Measurements from ENCODE around the gene BNC1.

Gene BNC1

GRCh38 chr15:83284559-83285283 is at the start of gene BNC1:
Gene BNC1 (minus strand): TSS chr15:83284664. CDS start chr15:83284628, 36 bp downstream.
- no peak within 1 kb of the TSS for H3K27ac ChIP-seq (ENCODE audit: low read length)
- H3K4me3 ChIP-seq (ENCODE audit: low read depth in 1 of 2, low read length in 2 of 2) = peak within 1 kb of the TSS in 1 of 2 donors; percentile 64
- no peaks in the 10 kb centered on the region for H3K9me3 ChIP-seq (ENCODE audit: control insufficient read depth in 1 of 2, low read length in 2 of 2)
- no peaks in the 10 kb centered on the region for H3K36me3 ChIP-seq (ENCODE audit: control insufficient read depth in 1 of 2, insufficient read depth in 2 of 2, low read length in 2 of 2)
- H3K4me1 ChIP-seq (ENCODE audit: control insufficient read depth in 1 of 2, insufficient read depth in 2 of 2, low read length in 2 of 2) = no peaks in the 10 kb centered on the region
- peaks cover 26% of the 10 kb centered on the region for H3K27me3 ChIP-seq (ENCODE audit: low read depth, low read length)

GRCh38 chr15:83327041-83327440 is 42.6 kb upstream of the BNC1 start:
- Histone ChIP-seq H3K9me3 (ENCODE audit: control insufficient read depth in 1 of 2, low read length in 2 of 2) (no peaks in the 10 kb centered on the region), H3K36me3 (ENCODE audit: control insufficient read depth in 1 of 2, insufficient read depth in 2 of 2, low read length in 2 of 2) (no peaks in the 10 kb centered on the region), H3K4me1 (ENCODE audit: control insufficient read depth in 1 of 2, insufficient read depth in 2 of 2, low read length in 2 of 2) (no peaks in the 10 kb centered on the region), H3K27ac (ENCODE audit: low read length) (no peak overlapping the region), H3K27me3 (ENCODE audit: low read depth, low read length) (no peaks in the 10 kb centered on the region), H3K4me3 (ENCODE audit: low read depth in 1 of 2, low read length in 2 of 2) (no peak overlapping the region)

- no peaks in the 10 kb centered on the region for H3K4me1 ChIP-seq (ENCODE audit: control insufficient read depth in 1 of 2, insufficient read depth in 2 of 2, low read length in 2 of 2)
- no peaks in the 10 kb centered on the region for H3K27me3 ChIP-seq (ENCODE audit: low read depth, low read length)
- H3K36me3 ChIP-seq (ENCODE audit: control insufficient read depth in 1 of 2, insufficient read depth in 2 of 2, low read length in 2 of 2) = no peaks in the 10 kb centered on the region
- H3K27ac ChIP-seq (ENCODE audit: low read length) = no peak overlapping the region
- H3K4me3 ChIP-seq (ENCODE audit: low read depth in 1 of 2, low read length in 2 of 2) = no peak overlapping the region
- H3K9me3 ChIP-seq (ENCODE audit: control insufficient read depth in 1 of 2, low read length in 2 of 2) = no peaks in the 10 kb centered on the region
These were observed 40.3 kb upstream of the BNC1 start for GRCh38 chr15:83324799-83325198.

- Histone ChIP-seq H3K4me1 (ENCODE audit: control insufficient read depth in 1 of 2, insufficient read depth in 2 of 2, low read length in 2 of 2) (no peaks in the 10 kb centered on the region), H3K27me3 (ENCODE audit: low read depth, low read length) (no peaks in the 10 kb centered on the region), H3K36me3 (ENCODE audit: control insufficient read depth in 1 of 2, insufficient read depth in 2 of 2, low read length in 2 of 2) (no peaks in the 10 kb centered on the region), H3K9me3 (ENCODE audit: control insufficient read depth in 1 of 2, low read length in 2 of 2) (peaks cover 0 to 4% of the 10 kb centered on the region in 2 donors), H3K27ac (ENCODE audit: low read length) (no peak overlapping the region), H3K4me3 (ENCODE audit: low read depth in 1 of 2, low read length in 2 of 2) (no peak overlapping the region)
These were observed 38.8 kb upstream of the BNC1 start for GRCh38 chr15:83323296-83323711.

GRCh38 chr15:83322691-83323090 is 38.2 kb upstream of the BNC1 start:
- Histone ChIP-seq H3K27me3 (ENCODE audit: low read depth, low read length) (no peaks in the 10 kb centered on the region), H3K27ac (ENCODE audit: low read length) (no peak overlapping the region), H3K36me3 (ENCODE audit: control insufficient read depth in 1 of 2, insufficient read depth in 2 of 2, low read length in 2 of 2) (no peaks in the 10 kb centered on the region), H3K9me3 (ENCODE audit: control insufficient read depth in 1 of 2, low read length in 2 of 2) (peaks cover 0 to 4% of the 10 kb centered on the region in 2 donors), H3K4me3 (ENCODE audit: low read depth in 1 of 2, low read length in 2 of 2) (no peak overlapping the region), H3K4me1 (ENCODE audit: control insufficient read depth in 1 of 2, insufficient read depth in 2 of 2, low read length in 2 of 2) (no peaks in the 10 kb centered on the region)

- no peaks in the 10 kb centered on the region for H3K27me3 ChIP-seq (ENCODE audit: low read depth, low read length)
These were observed 37.6 kb upstream of the BNC1 start for GRCh38 chr15:83322061-83322460.

GRCh38 chr15:83320844-83321243 is 36.4 kb upstream of the BNC1 start:
- Histone ChIP-seq H3K36me3 (ENCODE audit: control insufficient read depth in 1 of 2, insufficient read depth in 2 of 2, low read length in 2 of 2) (no peaks in the 10 kb centered on the region), H3K9me3 (ENCODE audit: control insufficient read depth in 1 of 2, low read length in 2 of 2) (peaks cover 0 to 4% of the 10 kb centered on the region in 2 donors)

More at GRCh38 chr15:83322061-83322460, 37.6 kb upstream of the BNC1 start:
- no peaks in the 10 kb centered on the region for H3K36me3 ChIP-seq (ENCODE audit: control insufficient read depth in 1 of 2, insufficient read depth in 2 of 2, low read length in 2 of 2)
- peaks cover 0 to 4% of the 10 kb centered on the region in 2 donors for H3K9me3 ChIP-seq (ENCODE audit: control insufficient read depth in 1 of 2, low read length in 2 of 2)
- H3K4me3 ChIP-seq (ENCODE audit: low read depth in 1 of 2, low read length in 2 of 2) = no peak overlapping the region
- H3K27ac ChIP-seq (ENCODE audit: low read length) = no peak overlapping the region
- no peaks in the 10 kb centered on the region for H3K4me1 ChIP-seq (ENCODE audit: control insufficient read depth in 1 of 2, insufficient read depth in 2 of 2, low read length in 2 of 2)

GRCh38 chr15:83320404-83320803 is 35.9 kb upstream of the BNC1 start:
- no peaks in the 10 kb centered on the region for H3K36me3 ChIP-seq (ENCODE audit: control insufficient read depth in 1 of 2, insufficient read depth in 2 of 2, low read length in 2 of 2)
- peaks cover 0 to 4% of the 10 kb centered on the region in 2 donors for H3K9me3 ChIP-seq (ENCODE audit: control insufficient read depth in 1 of 2, low read length in 2 of 2)
- no peaks in the 10 kb centered on the region for H3K27me3 ChIP-seq (ENCODE audit: low read depth, low read length)
- H3K4me3 ChIP-seq (ENCODE audit: low read depth in 1 of 2, low read length in 2 of 2) = no peak overlapping the region
- H3K27ac ChIP-seq (ENCODE audit: low read length) = no peak overlapping the region
- H3K4me1 ChIP-seq (ENCODE audit: control insufficient read depth in 1 of 2, insufficient read depth in 2 of 2, low read length in 2 of 2) = no peaks in the 10 kb centered on the region

More at GRCh38 chr15:83320844-83321243, 36.4 kb upstream of the BNC1 start:
- no peak overlapping the region for H3K4me3 ChIP-seq (ENCODE audit: low read depth in 1 of 2, low read length in 2 of 2)
- no peaks in the 10 kb centered on the region for H3K4me1 ChIP-seq (ENCODE audit: control insufficient read depth in 1 of 2, insufficient read depth in 2 of 2, low read length in 2 of 2)
- H3K27me3 ChIP-seq (ENCODE audit: low read depth, low read length) = no peaks in the 10 kb centered on the region
- no peak overlapping the region for H3K27ac ChIP-seq (ENCODE audit: low read length)

GRCh38 chr15:83319771-83320170 is 35.3 kb upstream of the BNC1 start:
- Histone ChIP-seq H3K4me3 (ENCODE audit: low read depth in 1 of 2, low read length in 2 of 2) (no peak overlapping the region), H3K27ac (ENCODE audit: low read length) (no peak overlapping the region), H3K36me3 (ENCODE audit: control insufficient read depth in 1 of 2, insufficient read depth in 2 of 2, low read length in 2 of 2) (no peaks in the 10 kb centered on the region), H3K4me1 (ENCODE audit: control insufficient read depth in 1 of 2, insufficient read depth in 2 of 2, low read length in 2 of 2) (no peaks in the 10 kb centered on the region), H3K27me3 (ENCODE audit: low read depth, low read length) (no peaks in the 10 kb centered on the region), H3K9me3 (ENCODE audit: control insufficient read depth in 1 of 2, low read length in 2 of 2) (peaks cover 0 to 4% of the 10 kb centered on the region in 2 donors)

- H3K27ac ChIP-seq (ENCODE audit: low read length) = no peak overlapping the region
- peaks cover 0 to 4% of the 10 kb centered on the region in 2 donors for H3K9me3 ChIP-seq (ENCODE audit: control insufficient read depth in 1 of 2, low read length in 2 of 2)
- no peaks in the 10 kb centered on the region for H3K4me1 ChIP-seq (ENCODE audit: control insufficient read depth in 1 of 2, insufficient read depth in 2 of 2, low read length in 2 of 2)
- no peak overlapping the region for H3K4me3 ChIP-seq (ENCODE audit: low read depth in 1 of 2, low read length in 2 of 2)
- H3K27me3 ChIP-seq (ENCODE audit: low read depth, low read length) = no peaks in the 10 kb centered on the region
- H3K36me3 ChIP-seq (ENCODE audit: control insufficient read depth in 1 of 2, insufficient read depth in 2 of 2, low read length in 2 of 2) = no peaks in the 10 kb centered on the region
These were observed 34.5 kb upstream of the BNC1 start for GRCh38 chr15:83318861-83319415.

- peaks cover 0 to 4% of the 10 kb centered on the region in 2 donors for H3K9me3 ChIP-seq (ENCODE audit: control insufficient read depth in 1 of 2, low read length in 2 of 2)
- H3K4me3 ChIP-seq (ENCODE audit: low read depth in 1 of 2, low read length in 2 of 2) = no peak overlapping the region
- no peak overlapping the region for H3K27ac ChIP-seq (ENCODE audit: low read length)
- H3K36me3 ChIP-seq (ENCODE audit: control insufficient read depth in 1 of 2, insufficient read depth in 2 of 2, low read length in 2 of 2) = no peaks in the 10 kb centered on the region
- H3K27me3 ChIP-seq (ENCODE audit: low read depth, low read length) = no peaks in the 10 kb centered on the region
- no peaks in the 10 kb centered on the region for H3K4me1 ChIP-seq (ENCODE audit: control insufficient read depth in 1 of 2, insufficient read depth in 2 of 2, low read length in 2 of 2)
These were observed 33.6 kb upstream of the BNC1 start for GRCh38 chr15:83318036-83318435.

All from muscle layer of duodenum (tissue), 2 donors.